IMR-90 (cell line): Measurements from ENCODE around the gene TBC1D28. TPM values are rescaled to one million over a fixed set of nuclear protein-coding genes. Genes with fewer than 3 reads are reported as not detected.
"Not testable (repeated sequence)": the region's sequence is repeated elsewhere in the genome, so short reads cannot be mapped to it uniquely, and the experiment has no call there.

Experiments used
- ATAC-seq: fragments of 200-7000 bp; cut with Tn5 transposase; 2 replicates; pipeline ENCODE4 v1.9.1; 2020; ENCODE audit warnings: low read depth, mild to moderate bottlenecking, moderate library complexity
- BruUV-seq: library from RNA; stranded (reverse); fragments of 400-500 nt; replicated peaks from 2 replicates; lab custom pipeline; 2021; lab: Mats Ljungman, UMichigan
- CTCF ChIA-PET: fragments of 300-600 bp; formaldehyde crosslinking; extraction: SDS; loops from one replicate; lab custom pipeline; 2021; ENCODE audit warnings: antibody characterized with exemption; lab: Yijun Ruan, JAX
- POLR2A ChIA-PET: fragments of 300-600 bp; sonication (Branson Sonifier 250); formaldehyde crosslinking; loops from one replicate; lab custom pipeline; 2022; ENCODE audit warnings: antibody characterized with exemption; ENCODE audit not compliant: unreplicated experiment; lab: Charles Lee
- DNase-seq: peaks from one replicate; pipeline ENCODE4 v3.0.0; 2013
- H2AFZ ChIP-seq: replicated peaks from 2 replicates; pipeline ENCODE3; 2013; ENCODE audit warnings: low read length, mild to moderate bottlenecking; ENCODE audit not compliant: poor library complexity
- H2AK5ac ChIP-seq: 2 replicates; pipeline ENCODE4 v1.6.1; 2013; ENCODE audit warnings: low read depth, low read length, inconsistent platforms
- H2AK9ac ChIP-seq: replicated peaks from 2 replicates; pipeline ENCODE3; 2013; ENCODE audit warnings: mild to moderate bottlenecking, low read depth, low read length, moderate library complexity; ENCODE audit not compliant: poor library complexity
- H2BK120ac ChIP-seq: 2 replicates; pipeline ENCODE4 v1.6.1; 2013; ENCODE audit warnings: low read depth, low read length, inconsistent platforms
- H2BK15ac ChIP-seq: 3 replicates; pipeline ENCODE4 v1.6.1; 2013; ENCODE audit warnings: low read depth, low read length, inconsistent platforms
- H2BK20ac ChIP-seq: 2 replicates; pipeline ENCODE4 v1.6.1; 2013; ENCODE audit warnings: low read depth, mild to moderate bottlenecking, inconsistent platforms, low read length, moderate library complexity
- H2BK5ac ChIP-seq: 2 replicates; pipeline ENCODE4 v1.6.1; 2013; ENCODE audit warnings: mild to moderate bottlenecking, low read depth, low read length, inconsistent platforms; ENCODE audit not compliant: poor library complexity, severe bottlenecking
- H3K14ac ChIP-seq: replicated peaks from 2 replicates; pipeline ENCODE4 v1.6.1; 2013; ENCODE audit warnings: low read depth, low read length, inconsistent platforms
- H3K18ac ChIP-seq: 2 replicates; pipeline ENCODE4 v1.6.1; 2013; ENCODE audit warnings: low read depth, low read length, control low read depth
- H3K23ac ChIP-seq: 2 replicates; pipeline ENCODE4 v1.6.1; 2013; ENCODE audit warnings: low read depth, low read length, inconsistent platforms
- H3K27ac ChIP-seq: 2 replicates; pipeline ENCODE4 v1.5.1; 2013; ENCODE audit warnings: mild to moderate bottlenecking, control low read depth, low read length; ENCODE audit not compliant: insufficient read depth
- H3K27me3 ChIP-seq: 2 replicates; pipeline ENCODE4 v1.6.1; 2013; ENCODE audit warnings: low read length; ENCODE audit not compliant: control insufficient read depth, insufficient read depth
- H3K36me3 ChIP-seq: 2 replicates; pipeline ENCODE4 v1.6.1; 2013; ENCODE audit warnings: low read length, mixed read lengths; ENCODE audit not compliant: control insufficient read depth, insufficient read depth
- H3K4ac ChIP-seq: 2 replicates; pipeline ENCODE4 v1.6.1; 2013; ENCODE audit warnings: low read depth, low read length, inconsistent platforms
- H3K4me1 ChIP-seq: 2 replicates; pipeline ENCODE4 v1.6.1; 2013; ENCODE audit warnings: low read length, mixed read lengths; ENCODE audit not compliant: control insufficient read depth, insufficient read depth
- H3K4me2 ChIP-seq: 2 replicates; pipeline ENCODE4 v1.6.1; 2013; ENCODE audit warnings: low read depth, mild to moderate bottlenecking, control low read depth, low read length, moderate library complexity
- H3K4me3 ChIP-seq: 2 replicates; pipeline ENCODE4 v1.5.1; 2013; ENCODE audit warnings: low read depth, mild to moderate bottlenecking, control low read depth, low read length, moderate library complexity; ENCODE audit not compliant: insufficient read depth
- H3K56ac ChIP-seq: 2 replicates; pipeline ENCODE4 v1.6.1; 2013; ENCODE audit warnings: low read length, inconsistent platforms; ENCODE audit not compliant: insufficient read depth; ENCODE audit errors: extremely low read depth
- H3K79me1 ChIP-seq, 2 experiments: 2 replicates each; pipeline ENCODE4 v1.6.1; 2013; ENCODE audit warnings: low read length in 2 of 2, inconsistent platforms in 1 of 2, low read depth in 1 of 2
- H3K9ac ChIP-seq: 2 replicates; pipeline ENCODE4 v1.6.1; 2013; ENCODE audit warnings: low read depth, low read length, control low read depth
- H3K9me1 ChIP-seq: 2 replicates; pipeline ENCODE4 v1.6.1; 2013; ENCODE audit warnings: low read length, inconsistent platforms; ENCODE audit not compliant: insufficient read depth
- H3K9me3 ChIP-seq: 2 replicates; pipeline ENCODE4 v1.6.1; 2013; ENCODE audit warnings: low read length; ENCODE audit not compliant: control insufficient read depth, insufficient read depth
- H4K20me1 ChIP-seq: 2 replicates; pipeline ENCODE4 v1.6.1; 2013; ENCODE audit warnings: low read length, inconsistent platforms; ENCODE audit not compliant: insufficient read depth
- H4K5ac ChIP-seq: 2 replicates; pipeline ENCODE4 v1.6.1; 2013; ENCODE audit warnings: mild to moderate bottlenecking, low read depth, low read length, control low read depth
- H4K8ac ChIP-seq, 2 experiments: 2 replicates each; pipeline ENCODE4 v1.6.1; 2013; ENCODE audit warnings: low read depth in 2 of 2, low read length in 2 of 2, control low read depth in 1 of 2, inconsistent platforms in 1 of 2
- H4K91ac ChIP-seq: 2 replicates; pipeline ENCODE4 v1.6.1; 2013; ENCODE audit warnings: low read depth, low read length, inconsistent platforms; ENCODE audit not compliant: insufficient read depth
- WGBS, 2 experiments: methylation state at CpG; one replicate each; pipeline versions ENCODE4 v1.1.5 to v1.1.7; 2013; ENCODE audit warnings: missing lambda C conversion rate in 2 of 2; ENCODE audit not compliant: insufficient read length in 1 of 2; ENCODE audit errors: extremely low coverage in 2 of 2; 5-methylcytosine and 5-hydroxymethylcytosine counted together
- dilution Hi-C: fragments of 300-500 bp; cut with HindIII; formaldehyde crosslinking; loops from one replicate; pipeline ENCODE4 v1.14.3; 2018; ENCODE audit warnings: low sequenced_read_pairs; ENCODE audit not compliant: unreplicated experiment
- in situ Hi-C: fragments of 300-500 bp; cut with MboI; formaldehyde crosslinking; loops from 3 replicates; pipeline ENCODE4 v1.14.3; 2019; ENCODE audit warnings: low sequenced_read_pairs, inconsistent platforms, mixed read lengths
- intact Hi-C: fragments of 100-400 bp; cut with micrococcal nuclease; formaldehyde crosslinking; loops from 2 replicates; pipeline ENCODE4 v1.10.0; 2022
- polyA plus RNA-seq, 3 experiments: library from polyadenylated mRNA; depleted of rRNA; stranded (reverse); fragments of >200 nt; gene quantifications; 2 replicates each; pipeline ENCODE4 v1.2.3, GENCODE V29; 2012; ENCODE audit warnings: low replicate concordance in 1 of 3
- total RNA-seq: library from RNA; depleted of rRNA; stranded (reverse); fragments of >200 nt; gene quantifications from 2 replicates; pipeline ENCODE4 v1.2.3, GENCODE V29; 2012

The TBC1D28 gene
- total and polyA plus RNA-seq, 2 of the 4 experiments (the other 2 are of a cell fraction): not detected

DNA sequence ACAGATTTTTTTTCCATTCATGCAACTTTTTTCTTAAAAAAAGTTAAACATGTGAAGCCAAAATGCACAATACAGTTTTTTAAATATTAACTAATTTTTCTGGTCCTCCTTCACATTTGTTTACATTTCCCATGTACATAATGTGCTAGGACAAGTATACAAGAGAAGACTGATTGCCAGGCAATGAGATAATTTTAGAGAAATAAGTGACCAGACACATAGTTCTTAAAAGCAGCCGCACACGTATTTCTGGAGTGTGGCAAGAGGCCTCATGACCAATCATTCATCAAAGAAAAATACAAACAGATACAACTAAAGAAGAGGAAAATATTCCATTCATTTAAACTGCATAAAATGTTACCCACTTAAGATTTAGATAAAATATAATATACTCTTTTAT is 22.1 kb upstream of the TBC1D28 start:
- H3K9me1 ChIP-seq, H3K4me2 ChIP-seq, BruUV-seq, H2BK20ac ChIP-seq, H2BK120ac ChIP-seq, H4K20me1 ChIP-seq, H2BK5ac ChIP-seq, H3K27ac ChIP-seq, H3K27me3 ChIP-seq, H2AK9ac ChIP-seq, DNase-seq, H3K4me1 ChIP-seq, H3K14ac ChIP-seq, H3K4me3 ChIP-seq, H3K23ac ChIP-seq, H2AFZ ChIP-seq, ATAC-seq, H4K8ac ChIP-seq, in situ Hi-C loops, H3K18ac ChIP-seq, H3K56ac ChIP-seq, H3K9ac ChIP-seq, H4K5ac ChIP-seq, H3K79me1 ChIP-seq, POLR2A ChIA-PET, H2BK15ac ChIP-seq, H3K4ac ChIP-seq, H4K91ac ChIP-seq, CTCF ChIA-PET, dilution Hi-C loops, intact Hi-C loops, H2AK5ac ChIP-seq: not testable (repeated sequence)
- H3K36me3 ChIP-seq: peaks cover 12% of the 10 kb centered on the region
- H3K9me3 ChIP-seq: peaks cover 22% of the 10 kb centered on the region
- no CpG with 5 or more reads among the region's 2 CpGs for WGBS, 2 experiments

DNA sequence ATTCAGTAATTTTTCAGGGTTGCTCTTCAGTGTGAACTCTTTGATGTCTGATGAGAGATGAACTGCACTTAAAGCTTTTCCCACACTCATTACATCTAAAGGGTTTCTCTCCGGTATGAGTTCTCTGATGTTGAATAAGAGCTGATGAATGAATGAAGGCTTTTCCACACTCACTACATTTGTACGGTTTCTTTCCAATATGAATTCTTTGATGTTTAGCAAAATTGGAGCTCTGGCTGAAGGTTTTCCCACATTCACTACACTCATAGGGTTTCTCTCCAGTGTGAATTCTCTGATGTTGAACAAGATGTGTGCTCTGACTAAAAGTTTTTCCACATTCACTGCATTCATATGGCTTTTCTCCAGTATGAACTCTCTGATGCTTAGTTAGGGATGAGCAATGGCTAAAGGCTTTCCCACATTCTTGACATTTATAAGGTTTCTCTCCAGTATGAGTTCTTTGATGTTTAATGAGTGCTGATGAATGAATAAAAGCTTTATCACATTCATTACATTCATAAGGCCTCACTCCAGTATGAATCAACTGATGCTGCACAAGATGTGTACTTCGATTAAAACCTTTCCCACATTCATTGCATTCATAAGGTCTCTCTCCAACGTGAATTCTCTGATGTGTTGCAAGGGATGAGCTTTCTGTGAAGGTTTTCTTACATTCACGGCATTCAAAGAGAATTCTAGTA is 17.9 kb upstream of the TBC1D28 start:
- in situ Hi-C loops, DNase-seq, BruUV-seq: not testable (repeated sequence)

More for the DNA sequence above, 17.9 kb upstream of the TBC1D28 start:
- intact Hi-C loops, H4K5ac ChIP-seq, H3K4me2 ChIP-seq, H3K27ac ChIP-seq, H3K14ac ChIP-seq, dilution Hi-C loops, H3K18ac ChIP-seq, H4K20me1 ChIP-seq, H4K8ac ChIP-seq, POLR2A ChIA-PET, H3K4me1 ChIP-seq, H3K4me3 ChIP-seq, H4K91ac ChIP-seq, H2AFZ ChIP-seq, H3K79me1 ChIP-seq, CTCF ChIA-PET, H2BK5ac ChIP-seq, H3K36me3 ChIP-seq, H3K9me1 ChIP-seq, H3K9ac ChIP-seq, ATAC-seq, H2BK20ac ChIP-seq, H3K9me3 ChIP-seq, H2BK15ac ChIP-seq, H2AK9ac ChIP-seq, H3K27me3 ChIP-seq, H3K56ac ChIP-seq, H3K4ac ChIP-seq, H3K23ac ChIP-seq, H2AK5ac ChIP-seq, H2BK120ac ChIP-seq: not testable (repeated sequence)
- no CpG with 5 or more reads among the region's 5 CpGs for WGBS, 2 experiments
